Natural killer cell (primary cell): ENCODE results near the gene PROM1. TPM values are rescaled to one million over a fixed set of nuclear protein-coding genes. Genes with fewer than 3 reads are reported as not detected.

Experiments used
- ATAC-seq, 3 donors: fragments of 150-1000 bp in 2 of 3; fragments of 200-7000 bp in 1 of 3; cut with Tn5 transposase; 1 replicate in 1 of 3; 2 replicates in 2 of 3; pipeline ENCODE4 v1.10.0; 2021; ENCODE audit warnings: mild to moderate bottlenecking in 2 of 3, moderate library complexity in 2 of 3
- DNase-seq, 2 donors: peaks; one replicate each; pipeline versions ENCODE4 v3.0.0 to v3.0.0-alpha.2; 2013 to 2021; ENCODE audit warnings: mixed read lengths in 1 of 2
- H3K27ac ChIP-seq: one replicate; pipeline ENCODE4 v1.5.1; 2013; ENCODE audit warnings: mild to moderate bottlenecking, low read length
- H3K27me3 ChIP-seq: one replicate; pipeline ENCODE4 v1.6.1; 2013; ENCODE audit warnings: low read length; ENCODE audit not compliant: control insufficient read depth, insufficient read depth
- H3K36me3 ChIP-seq: one replicate; pipeline ENCODE4 v1.6.1; 2013; ENCODE audit warnings: low read length; ENCODE audit not compliant: control insufficient read depth, insufficient read depth
- H3K4me1 ChIP-seq: one replicate; pipeline ENCODE4 v1.6.1; 2013; ENCODE audit warnings: low read length; ENCODE audit not compliant: control insufficient read depth, insufficient read depth
- H3K4me3 ChIP-seq: one replicate; pipeline ENCODE4 v1.5.1; 2013; ENCODE audit warnings: low read length
- H3K9me3 ChIP-seq: one replicate; pipeline ENCODE4 v1.6.1; 2013; ENCODE audit warnings: low read length; ENCODE audit not compliant: control insufficient read depth, insufficient read depth
- H3K27ac Mint-ChIP-seq, 2 donors: one replicate each; pipeline ENCODE4 v1.8.0; 2022; ENCODE audit warnings: mild to moderate bottlenecking in 2 of 2, mixed read lengths in 2 of 2, moderate library complexity in 1 of 2
- H3K27me3 Mint-ChIP-seq, 2 donors: one replicate each; pipeline ENCODE4 v1.8.0; 2022; ENCODE audit warnings: low read depth in 2 of 2, mixed read lengths in 2 of 2
- H3K36me3 Mint-ChIP-seq: one replicate; pipeline ENCODE4 v1.8.0; 2022; ENCODE audit warnings: mixed read lengths
- H3K4me1 Mint-ChIP-seq, 2 donors: one replicate each; pipeline ENCODE4 v1.8.0; 2022; ENCODE audit warnings: mixed read lengths in 2 of 2
- H3K4me3 Mint-ChIP-seq: one replicate; pipeline ENCODE4 v1.8.0; 2022; ENCODE audit warnings: mild to moderate bottlenecking, moderate library complexity, mixed read lengths
- H3K9me3 Mint-ChIP-seq, 2 donors: one replicate each; pipeline ENCODE4 v1.8.0; 2022; ENCODE audit warnings: mixed read lengths in 2 of 2
- CTCF ChIP-seq: fragments of 200-600 bp; IDR thresholded peaks from one replicate; pipeline ENCODE4 v1.8.0; 2022; ENCODE audit warnings: antibody characterized with exemption
- WGBS: methylation state at CpG from one replicate; pipeline ENCODE4 v1.1.7; 2013; ENCODE audit warnings: missing lambda C conversion rate; ENCODE audit not compliant: insufficient coverage; 5-methylcytosine and 5-hydroxymethylcytosine counted together
- intact Hi-C: fragments of 100-400 bp; cut with micrococcal nuclease; formaldehyde crosslinking; loops from one replicate; pipeline ENCODE4 v1.14.2; 2022
- total RNA-seq, 4 donors: library from RNA; stranded (reverse); fragments of 120-200 nt in 1 of 4; gene quantifications; one replicate each; pipeline versions ENCODE4 v1.2.3 to v1.2.4, GENCODE V29; 2013 to 2022

The PROM1 gene
- total RNA-seq, 3 donors from 2014 or later (not counting 1 experiment from before 2014, with no cell fraction given) = not detected

DNA sequence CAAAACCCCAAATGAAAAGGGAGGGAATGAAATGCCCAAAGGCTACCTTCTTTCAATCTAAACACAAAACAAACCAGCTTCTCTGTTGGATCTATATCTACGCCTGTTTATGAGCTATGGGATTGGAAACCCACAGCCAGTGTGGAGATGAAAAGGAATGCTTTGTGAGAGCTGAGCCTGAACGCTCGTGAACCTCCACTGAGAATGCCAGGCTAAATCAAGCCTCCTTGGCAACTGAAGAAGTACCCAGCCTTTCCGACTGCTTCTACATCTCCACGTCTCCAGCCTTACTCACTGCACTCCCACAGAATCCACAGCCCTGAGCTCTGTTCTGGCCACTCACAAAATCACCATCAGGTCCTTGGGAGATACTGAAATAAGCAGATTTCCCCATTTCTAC is 31.8 kb downstream of the PROM1 start:
- no peak overlapping the region for H3K4me3 Mint-ChIP-seq
- no peak for ATAC-seq
- H3K36me3 Mint-ChIP-seq = no peaks in the 10 kb centered on the region
- H3K27me3 Mint-ChIP-seq = peaks cover 22 to 33% of the 10 kb centered on the region in 2 donors
- Histone ChIP-seq H3K4me1 (no peaks in the 10 kb centered on the region), H3K4me3 (no peak overlapping the region), H3K36me3 (no peaks in the 10 kb centered on the region), H3K9me3 (no peaks in the 10 kb centered on the region), H3K27me3 (no peaks in the 10 kb centered on the region), H3K27ac (no peak overlapping the region)
- WGBS = 87% methylated on average over 5 of the region's 5 CpGs
- no peak for DNase-seq
- TF ChIP-seq CTCF = no peak
- no peaks in the 10 kb centered on the region for H3K4me1 Mint-ChIP-seq
- intact Hi-C loops = no loop called here
- H3K27ac Mint-ChIP-seq = no peak overlapping the region
- no peaks in the 10 kb centered on the region for H3K9me3 Mint-ChIP-seq

DNA sequence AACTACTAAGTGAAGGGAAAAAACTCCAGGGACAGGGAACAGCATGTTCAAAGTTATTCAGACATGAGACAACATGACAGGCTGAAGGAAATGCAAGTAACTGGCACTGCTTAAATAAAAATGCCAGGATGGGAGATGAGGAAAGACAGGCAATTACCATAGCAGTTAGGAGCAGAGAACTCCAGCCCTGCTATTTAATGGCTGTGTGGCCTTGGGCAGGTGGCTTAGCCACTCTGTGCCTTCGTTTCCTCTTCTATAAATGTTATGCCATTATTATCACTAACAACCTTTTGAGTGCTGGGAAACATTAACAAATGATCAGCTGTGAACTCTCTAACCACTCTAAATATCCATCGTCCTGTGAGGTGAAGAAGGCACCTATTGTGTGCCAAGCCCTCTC is 32.7 kb downstream of the PROM1 start:
- no peak for ATAC-seq
- H3K27me3 ChIP-seq = no peaks in the 10 kb centered on the region
- no peaks in the 10 kb centered on the region for H3K36me3 ChIP-seq
- Mint-ChIP-seq H3K4me1 (no peaks in the 10 kb centered on the region), H3K36me3 (no peaks in the 10 kb centered on the region), H3K27ac (no peak overlapping the region), H3K27me3 (peaks cover 16 to 24% of the 10 kb centered on the region in 2 donors), H3K9me3 (no peaks in the 10 kb centered on the region), H3K4me3 (no peak overlapping the region)
- H3K27ac ChIP-seq = no peak overlapping the region
- TF ChIP-seq CTCF = no peak
- no peaks in the 10 kb centered on the region for H3K9me3 ChIP-seq
- no peak for DNase-seq
- intact Hi-C loops = no loop called here
- no peak overlapping the region for H3K4me3 ChIP-seq
- 78% methylated on average over 2 of the region's 2 CpGs for WGBS
- H3K4me1 ChIP-seq = no peaks in the 10 kb centered on the region

- intact Hi-C loops = no loop called here
These were observed 33.2 kb downstream of the PROM1 start for GRCh38 chr4:16050669-16051068.

More at GRCh38 chr4:16050669-16051068, 33.2 kb downstream of the PROM1 start:
- H3K4me1 ChIP-seq = no peaks in the 10 kb centered on the region
- no peak overlapping the region for H3K4me3 ChIP-seq
- no peaks in the 10 kb centered on the region for H3K36me3 Mint-ChIP-seq
- no peaks in the 10 kb centered on the region for H3K36me3 ChIP-seq
- H3K9me3 Mint-ChIP-seq = no peaks in the 10 kb centered on the region
- 57% methylated on average over 1 of the region's 1 CpG for WGBS
- no peaks in the 10 kb centered on the region for H3K27me3 ChIP-seq
- no peak overlapping the region for H3K27ac ChIP-seq
- H3K27ac Mint-ChIP-seq = no peak overlapping the region
- H3K27me3 Mint-ChIP-seq = peaks cover 11 to 20% of the 10 kb centered on the region in 2 donors
- TF ChIP-seq CTCF = no peak
- no peaks in the 10 kb centered on the region for H3K9me3 ChIP-seq
- ATAC-seq = no peak
- no peak overlapping the region for H3K4me3 Mint-ChIP-seq
- no peaks in the 10 kb centered on the region for H3K4me1 Mint-ChIP-seq
- DNase-seq = no peak
